Brain microvascular endothelial cell (primary cell): ENCODE measurements around the gene LRTM2.

ENCODE experiments used
- DNase-seq: peaks from one replicate; pipeline ENCODE4 v3.0.0-alpha.2; 2020
- H3K27ac ChIP-seq: fragments of 250-450 bp; sonication (Bioruptor Pico); 2 replicates; pipeline ENCODE4 v1.5.1; 2020; ENCODE audit warnings: mild to moderate bottlenecking, moderate library complexity
- H3K27me3 ChIP-seq: fragments of 250-450 bp; sonication (Bioruptor Pico); replicated peaks from 2 replicates; pipeline ENCODE4 v1.5.1; 2020; ENCODE audit warnings: mild to moderate bottlenecking
- H3K36me3 ChIP-seq: fragments of 250-450 bp; sonication (Bioruptor Pico); replicated peaks from 2 replicates; pipeline ENCODE4 v1.5.1; 2020; ENCODE audit warnings: mild to moderate bottlenecking
- H3K4me3 ChIP-seq: 2 replicates; pipeline ENCODE4 v1.5.1; 2011; ENCODE audit warnings: low read depth, mild to moderate bottlenecking, control low read depth, low read length, moderate library complexity
- CTCF ChIP-seq: IDR thresholded peaks from 2 replicates; pipeline ENCODE4 v1.5.1; 2011; ENCODE audit warnings: low read depth, mild to moderate bottlenecking, moderate library complexity, low read length, control low read depth, inconsistent platforms; ENCODE audit errors: missing control alignments
- in situ Hi-C: cut with HindIII; loops from 2 replicates; pipeline ENCODE4 v1.10.0; 2017; ENCODE audit warnings: low sequenced_read_pairs, low pct_ligation_motif_present

LRTM2 gene

GRCh38 chr12:1820191-1820895, at the start of gene LRTM2:
Gene LRTM2 (plus strand): TSS chr12:1820565. CDS start chr12:1828149, 7,584 bp downstream.
- no peaks in the 10 kb centered on the region for H3K36me3 ChIP-seq
- in situ Hi-C loops: loop anchor here (25.0 kb wide), 1 partner anchor 117 kb away; no protein-coding TSS in a partner anchor
- no peak for TF ChIP-seq CTCF
- no peak within 1 kb of the TSS for H3K27ac ChIP-seq
- peaks cover 42% of the 10 kb centered on the region for H3K27me3 ChIP-seq
- no peak within 1 kb of the TSS for H3K4me3 ChIP-seq
- no peak for DNase-seq

GRCh38 chr12:1773937-1774655, 46.3 kb upstream of the LRTM2 start:
- Histone ChIP-seq H3K4me3 (no peak overlapping the region), H3K27ac (no peak overlapping the region), H3K36me3 (peaks cover 5% of the 10 kb centered on the region), H3K27me3 (no peaks in the 10 kb centered on the region)
- in situ Hi-C loops: no loop called here
- TF ChIP-seq CTCF: no peak
- no peak for DNase-seq

- in situ Hi-C loops: loop anchor here (25.0 kb wide), 1 partner anchor 114 kb away; no protein-coding TSS in a partner anchor
- no peak for TF ChIP-seq CTCF
- peaks cover 5% of the 10 kb centered on the region for H3K36me3 ChIP-seq
Observed at GRCh38 chr12:1776170-1776921, 44.0 kb upstream of the LRTM2 start.

GRCh38 chr12:1777798-1778197, 42.6 kb upstream of the LRTM2 start:
- DNase-seq: peak; percentile 53
- in situ Hi-C loops: loop anchor here (25.0 kb wide), 1 partner anchor 115 kb away; no protein-coding TSS in a partner anchor
- peak overlapping the region; percentile 38 for H3K27ac ChIP-seq
- H3K4me3 ChIP-seq: no peak overlapping the region
- peaks cover 3% of the 10 kb centered on the region for H3K36me3 ChIP-seq
- no peak for TF ChIP-seq CTCF
- H3K27me3 ChIP-seq: no peaks in the 10 kb centered on the region

More at GRCh38 chr12:1776170-1776921, 44.0 kb upstream of the LRTM2 start:
- no peak overlapping the region for H3K4me3 ChIP-seq
- no peaks in the 10 kb centered on the region for H3K27me3 ChIP-seq
- DNase-seq: peak; percentile 79
- no peak overlapping the region for H3K27ac ChIP-seq

GRCh38 chr12:1778911-1779310, 41.5 kb upstream of the LRTM2 start:
- H3K27me3 ChIP-seq: no peaks in the 10 kb centered on the region
- no peak overlapping the region for H3K4me3 ChIP-seq
- no peak overlapping the region for H3K27ac ChIP-seq
- in situ Hi-C loops: loop anchor here (25.0 kb wide), 1 partner anchor 117 kb away; no protein-coding TSS in a partner anchor
- no peaks in the 10 kb centered on the region for H3K36me3 ChIP-seq
- no peak for TF ChIP-seq CTCF
- no peak for DNase-seq
